Caco-2 (cell line): ENCODE data around the gene KLK10. TPM values are rescaled to one million over a fixed set of nuclear protein-coding genes. Genes with fewer than 3 reads are reported as not detected.

Experiments
- BruUV-seq: library from RNA; stranded (reverse); fragments of 400-500 nt; replicated peaks from 2 replicates; lab custom pipeline; 2021; lab: Mats Ljungman, UMichigan
- CTCF ChIA-PET: fragments of 300-600 bp; sonication (Branson Sonifier 250); formaldehyde crosslinking; loops from one replicate; lab custom pipeline; 2022; ENCODE audit warnings: antibody characterized with exemption; lab: Charles Lee
- POLR2A ChIA-PET: fragments of 300-600 bp; sonication (Branson Sonifier 250); formaldehyde crosslinking; loops from one replicate; lab custom pipeline; 2022; ENCODE audit warnings: antibody characterized with exemption; lab: Charles Lee
- DNase-seq, 2 experiments: peaks; one replicate each; pipeline versions ENCODE4 v3.0.0 to v3.0.0-alpha.2; 2020 to 2022
- H3K27me3 ChIP-seq: replicated peaks from 2 replicates; pipeline ENCODE4 v1.6.0; 2011; ENCODE audit warnings: low read length; ENCODE audit not compliant: control insufficient read depth, insufficient read depth
- H3K36me3 ChIP-seq: 2 replicates; pipeline ENCODE4 v1.5.1; 2011; ENCODE audit warnings: low read length; ENCODE audit not compliant: control insufficient read depth, insufficient read depth
- H3K4me1 ChIP-seq: fragments of 250-450 bp; sonication (Bioruptor Pico); 2 replicates; pipeline ENCODE4 v1.5.1; 2020; ENCODE audit warnings: mild to moderate bottlenecking
- H3K4me3 ChIP-seq: 2 replicates; pipeline ENCODE4 v1.5.1; 2011; ENCODE audit warnings: low read depth, mild to moderate bottlenecking, control low read depth, low read length
- H3K9me3 ChIP-seq: fragments of 250-450 bp; sonication (Bioruptor Pico); 2 replicates; pipeline ENCODE4 v1.5.1; 2020; ENCODE audit warnings: mild to moderate bottlenecking, moderate library complexity
- H3K27ac Mint-ChIP-seq: one replicate; pipeline ENCODE4 v1.8.0; 2022; ENCODE audit warnings: mixed read lengths; ENCODE audit not compliant: unreplicated experiment
- H3K27me3 Mint-ChIP-seq: one replicate; pipeline ENCODE4 v1.8.0; 2022; ENCODE audit warnings: mixed read lengths; ENCODE audit not compliant: insufficient read depth, unreplicated experiment
- H3K36me3 Mint-ChIP-seq: one replicate; pipeline ENCODE4 v1.8.0; 2022; ENCODE audit warnings: mild to moderate bottlenecking, mixed read lengths; ENCODE audit not compliant: insufficient read depth, unreplicated experiment
- H3K4me1 Mint-ChIP-seq: one replicate; pipeline ENCODE4 v1.8.0; 2022; ENCODE audit warnings: low read depth, mixed read lengths; ENCODE audit not compliant: unreplicated experiment
- H3K4me3 Mint-ChIP-seq: one replicate; pipeline ENCODE4 v1.8.0; 2022; ENCODE audit warnings: mild to moderate bottlenecking, moderate library complexity, mixed read lengths; ENCODE audit not compliant: unreplicated experiment
- H3K9me3 Mint-ChIP-seq: one replicate; pipeline ENCODE4 v1.8.0; 2022; ENCODE audit warnings: mixed read lengths; ENCODE audit not compliant: unreplicated experiment
- intact Hi-C: fragments of 100-400 bp; cut with micrococcal nuclease; formaldehyde crosslinking; loops from one replicate; pipeline ENCODE4 v1.10.0; 2022; ENCODE audit not compliant: unreplicated experiment
- total RNA-seq: library from RNA; stranded (reverse); gene quantifications from 2 replicates; pipeline ENCODE4 v1.2.3, GENCODE V29; 2022
- TF ChIP-seq, protein P1 (sequence below), 2 experiments: fragments of 200-600 bp in 1 of 2; IDR thresholded peaks; 1 replicate in 1 of 2; 2 replicates in 1 of 2; pipeline versions ENCODE4 v1.5.1 to v1.8.0; 2011 to 2022; ENCODE audit warnings: antibody characterized with exemption in 1 of 2, control low read depth in 1 of 2, inconsistent platforms in 1 of 2, low read depth in 1 of 2, low read length in 1 of 2, mild to moderate bottlenecking in 1 of 2, moderate library complexity in 1 of 2; ENCODE audit not compliant: insufficient read depth in 1 of 2, severe bottlenecking in 1 of 2, unreplicated experiment in 1 of 2

The KLK10 gene
- total RNA-seq, 1 experiment from 2014 or later = not detected

DNA sequence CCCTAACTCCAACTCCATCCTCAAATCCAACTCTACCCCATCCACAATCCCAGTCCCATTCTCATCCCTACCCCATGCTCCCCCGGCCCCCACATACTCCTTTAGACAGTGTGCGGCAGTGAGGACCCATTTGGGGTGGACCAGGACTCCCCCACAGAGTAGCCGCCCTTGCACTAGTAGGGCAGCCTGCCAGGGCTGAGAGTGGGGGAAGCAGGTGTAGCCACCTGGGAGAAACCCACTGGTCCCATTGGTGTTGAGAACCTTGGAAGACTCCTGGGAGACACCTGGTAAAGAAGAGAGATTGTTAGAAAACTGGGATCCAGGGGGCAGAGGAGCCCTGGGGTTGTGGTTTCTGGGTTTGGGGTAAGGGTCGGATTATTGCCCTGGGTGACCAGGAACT lies 40.8 kb upstream of the KLK10 start:
- DNase-seq = no peak

DNA sequence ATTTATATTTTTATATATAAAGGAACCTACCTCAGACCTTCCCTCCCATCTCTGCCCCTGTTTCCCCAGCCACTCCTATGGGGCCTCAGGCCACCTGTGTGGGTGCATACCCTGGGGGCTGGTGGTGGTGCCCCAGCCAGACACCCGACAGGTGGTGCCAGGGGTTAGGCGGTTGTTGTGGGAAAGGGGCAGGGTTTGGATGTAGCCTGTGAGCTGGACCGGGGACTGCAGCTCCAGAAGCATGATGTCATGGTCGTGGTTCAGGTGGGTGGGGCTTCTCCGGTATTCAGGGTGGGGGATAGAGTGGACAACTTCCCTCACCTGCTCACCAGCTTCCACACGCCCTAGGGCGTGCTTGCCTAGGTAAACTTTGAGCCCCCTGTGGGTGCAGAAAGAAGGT lies 40.2 kb upstream of the KLK10 start:
- Mint-ChIP-seq H3K4me1 (no peaks in the 10 kb centered on the region), H3K4me3 (no peak overlapping the region), H3K9me3 (peaks cover 13% of the 10 kb centered on the region), H3K27me3 (peaks cover 31% of the 10 kb centered on the region), H3K27ac (no peak overlapping the region), H3K36me3 (no peaks in the 10 kb centered on the region)
- intact Hi-C loops = no loop called here
- Histone ChIP-seq H3K27me3 (no peaks in the 10 kb centered on the region), H3K36me3 (no peaks in the 10 kb centered on the region), H3K4me1 (no peaks in the 10 kb centered on the region), H3K4me3 (no peak overlapping the region), H3K9me3 (no peaks in the 10 kb centered on the region)
- no TSS peak for BruUV-seq
- CTCF ChIA-PET = no interaction called here
- POLR2A ChIA-PET = no interaction called here
- TF ChIP-seq, protein P1, sequence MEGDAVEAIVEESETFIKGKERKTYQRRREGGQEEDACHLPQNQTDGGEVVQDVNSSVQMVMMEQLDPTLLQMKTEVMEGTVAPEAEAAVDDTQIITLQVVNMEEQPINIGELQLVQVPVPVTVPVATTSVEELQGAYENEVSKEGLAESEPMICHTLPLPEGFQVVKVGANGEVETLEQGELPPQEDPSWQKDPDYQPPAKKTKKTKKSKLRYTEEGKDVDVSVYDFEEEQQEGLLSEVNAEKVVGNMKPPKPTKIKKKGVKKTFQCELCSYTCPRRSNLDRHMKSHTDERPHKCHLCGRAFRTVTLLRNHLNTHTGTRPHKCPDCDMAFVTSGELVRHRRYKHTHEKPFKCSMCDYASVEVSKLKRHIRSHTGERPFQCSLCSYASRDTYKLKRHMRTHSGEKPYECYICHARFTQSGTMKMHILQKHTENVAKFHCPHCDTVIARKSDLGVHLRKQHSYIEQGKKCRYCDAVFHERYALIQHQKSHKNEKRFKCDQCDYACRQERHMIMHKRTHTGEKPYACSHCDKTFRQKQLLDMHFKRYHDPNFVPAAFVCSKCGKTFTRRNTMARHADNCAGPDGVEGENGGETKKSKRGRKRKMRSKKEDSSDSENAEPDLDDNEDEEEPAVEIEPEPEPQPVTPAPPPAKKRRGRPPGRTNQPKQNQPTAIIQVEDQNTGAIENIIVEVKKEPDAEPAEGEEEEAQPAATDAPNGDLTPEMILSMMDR (IDR thresholded peaks at IDR 0.05; ENCODE audit: insufficient read depth in 1 of 2, low read depth in 1 of 2, low read length in 1 of 2, severe bottlenecking in 1 of 2, unreplicated experiment in 1 of 2) = no peak
- no peak for DNase-seq

More for the DNA sequence above, 40.8 kb upstream of the KLK10 start:
- CTCF ChIA-PET = no interaction called here
- Mint-ChIP-seq H3K36me3 (no peaks in the 10 kb centered on the region), H3K4me1 (no peaks in the 10 kb centered on the region), H3K4me3 (no peak overlapping the region), H3K27ac (no peak overlapping the region), H3K9me3 (peaks cover 13% of the 10 kb centered on the region), H3K27me3 (peaks cover 29% of the 10 kb centered on the region)
- intact Hi-C loops = no loop called here
- TF ChIP-seq, protein P1 (IDR thresholded peaks at IDR 0.05; ENCODE audit: insufficient read depth in 1 of 2, low read depth in 1 of 2, low read length in 1 of 2, severe bottlenecking in 1 of 2, unreplicated experiment in 1 of 2) = no peak
- BruUV-seq = no TSS peak
- no peaks in the 10 kb centered on the region for H3K27me3 ChIP-seq
- H3K36me3 ChIP-seq = no peaks in the 10 kb centered on the region
- POLR2A ChIA-PET = no interaction called here
- no peak overlapping the region for H3K4me3 ChIP-seq
- H3K4me1 ChIP-seq = no peaks in the 10 kb centered on the region
- H3K9me3 ChIP-seq = no peaks in the 10 kb centered on the region

DNA sequence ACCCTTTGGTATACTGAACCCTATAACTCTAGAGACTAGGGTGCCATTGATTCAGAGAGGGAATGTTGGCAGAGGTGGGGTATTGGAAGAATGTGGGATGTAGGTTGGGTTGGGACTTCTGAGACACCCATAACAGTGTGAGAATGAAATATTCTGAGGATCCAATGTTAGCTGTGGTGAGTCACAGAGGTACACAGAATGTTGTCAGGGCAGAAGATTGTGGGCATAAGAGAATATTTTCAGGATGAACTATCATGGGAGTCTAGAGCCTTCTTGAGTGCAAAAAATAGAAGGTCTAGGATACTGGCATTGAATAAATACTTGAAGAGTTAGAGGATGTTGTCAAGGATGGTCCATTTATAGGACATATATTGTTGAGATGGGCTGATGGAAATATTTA lies 36.4 kb upstream of the KLK10 start:
- Histone ChIP-seq H3K4me3 (no peak overlapping the region), H3K27me3 (no peaks in the 10 kb centered on the region), H3K36me3 (no peaks in the 10 kb centered on the region), H3K9me3 (no peaks in the 10 kb centered on the region), H3K4me1 (no peaks in the 10 kb centered on the region)
- Mint-ChIP-seq H3K36me3 (no peaks in the 10 kb centered on the region), H3K27me3 (peaks cover 33% of the 10 kb centered on the region), H3K9me3 (peaks cover 3% of the 10 kb centered on the region), H3K27ac (no peak overlapping the region), H3K4me3 (no peak overlapping the region), H3K4me1 (no peaks in the 10 kb centered on the region)
- BruUV-seq = no TSS peak
- TF ChIP-seq, protein P1 (IDR thresholded peaks at IDR 0.05; ENCODE audit: insufficient read depth in 1 of 2, low read depth in 1 of 2, low read length in 1 of 2, severe bottlenecking in 1 of 2, unreplicated experiment in 1 of 2) = no peak
- intact Hi-C loops = no loop called here
- CTCF ChIA-PET = no interaction called here
- no peak for DNase-seq
- POLR2A ChIA-PET = no interaction called here
